HEK293 (cell line): Measurements from ENCODE around the gene PROX1.

Experiments
- CTCF ChIP-seq: fragments of 450-650 bp; formaldehyde crosslinking; IDR thresholded peaks from 2 replicates; pipeline ENCODE4 v1.5.1; 2016; ENCODE audit warnings: missing biosample characterization, missing genetic modification characterization
- ZNF350 ChIP-seq: fragments of 450-650 bp; formaldehyde crosslinking; IDR thresholded peaks from 2 replicates; pipeline ENCODE4 v1.5.0; 2017; ENCODE audit warnings: missing biosample characterization, mild to moderate bottlenecking, missing genetic modification characterization
- ZNF544 ChIP-seq: fragments of 450-650 bp; formaldehyde crosslinking; IDR thresholded peaks from 2 replicates; pipeline ENCODE4 v1.5.0; 2017; ENCODE audit warnings: missing biosample characterization, missing genetic modification characterization

GRCh38 chr1:214067853-214068703, 80.3 kb downstream of the PROX1 start:
- TF ChIP-seq ZNF544 (tag by site-specific recombination): no peak
- TF ChIP-seq CTCF (tag by site-specific recombination): no peak
- TF ChIP-seq ZNF350 (tag by site-specific recombination): no peak
